ENCODE measurements around the gene TNPO3.
"Not testable (repeated sequence)": the region's sequence is repeated elsewhere in the genome, so short reads cannot be mapped to it uniquely, and the experiment has no call there.

The TNPO3 gene

DNA sequence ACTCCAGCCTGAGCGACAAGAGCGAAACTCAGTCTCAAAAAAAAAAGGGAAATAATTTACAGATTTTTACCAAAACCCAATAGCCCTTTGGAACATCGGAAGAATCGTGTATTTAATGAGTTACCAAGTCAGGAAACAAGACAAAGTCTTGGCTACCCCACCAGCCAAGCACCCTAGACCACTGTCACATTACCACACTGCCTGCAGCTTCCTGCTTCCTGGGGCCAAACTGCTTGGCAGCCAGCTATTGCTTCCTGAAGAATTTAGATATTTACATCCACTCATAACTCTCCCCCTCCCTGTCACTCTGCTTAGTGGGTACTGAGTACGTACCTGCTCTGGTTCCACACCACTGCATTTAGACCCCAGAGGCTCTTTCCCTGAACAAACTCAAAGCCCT is 14.1 kb upstream of the TNPO3 start:
- Histone ChIP-seq H3K9me3 (no peaks in the 10 kb centered on the region), H3K27ac (no peak overlapping the region), H3K4me1 (no peaks in the 10 kb centered on the region), H3K36me3 (no peaks in the 10 kb centered on the region), H3K27me3 (peaks cover 0 to 12% of the 10 kb centered on the region in 2 donors), H3K4me3 (no peak overlapping the region)
- intact Hi-C loops (cut with DNase I; ENCODE audit: low total_unique reads): no loop called here
- DNase-seq: no peak
- TF ChIP-seq CTCF (IDR thresholded peaks at IDR 0.05): no peak

DNA sequence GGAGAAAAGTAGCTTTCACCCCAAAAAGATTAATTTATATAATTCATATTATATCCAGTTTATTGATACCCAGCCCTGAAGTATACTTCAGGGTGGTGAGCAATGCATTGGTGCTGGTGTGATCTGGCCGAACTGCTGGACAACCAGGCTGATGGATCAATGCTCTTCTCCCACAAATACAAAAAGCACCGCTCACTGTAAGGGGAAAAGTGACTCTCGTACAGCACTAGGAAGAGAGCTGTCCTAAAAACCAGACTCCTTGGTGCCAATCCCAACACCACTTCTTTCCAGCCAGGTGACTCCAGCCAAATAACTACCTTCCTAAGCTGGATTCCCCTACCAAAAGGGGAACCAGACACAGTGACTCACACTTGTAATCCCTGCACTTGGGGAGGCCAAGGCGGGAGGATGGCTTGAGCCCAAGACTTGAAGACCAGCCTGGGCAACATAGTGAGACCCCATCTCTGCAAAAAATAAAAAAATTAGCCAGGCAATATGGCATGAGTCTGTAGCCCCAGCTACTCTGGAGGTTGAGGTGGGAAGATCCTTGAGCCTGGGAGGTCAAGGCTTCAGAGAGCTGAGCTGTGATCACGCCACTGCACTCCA is 13.1 kb upstream of the TNPO3 start:
- Histone ChIP-seq H3K4me1 (no peaks in the 10 kb centered on the region), H3K27me3 (peaks cover 0 to 12% of the 10 kb centered on the region in 2 donors), H3K27ac (no peak overlapping the region), H3K4me3 (no peak overlapping the region), H3K9me3 (no peaks in the 10 kb centered on the region), H3K36me3 (no peaks in the 10 kb centered on the region)
- TF ChIP-seq CTCF (IDR thresholded peaks at IDR 0.05): no peak
- intact Hi-C loops (cut with DNase I; ENCODE audit: low total_unique reads): no loop called here
- DNase-seq: no peak

DNA sequence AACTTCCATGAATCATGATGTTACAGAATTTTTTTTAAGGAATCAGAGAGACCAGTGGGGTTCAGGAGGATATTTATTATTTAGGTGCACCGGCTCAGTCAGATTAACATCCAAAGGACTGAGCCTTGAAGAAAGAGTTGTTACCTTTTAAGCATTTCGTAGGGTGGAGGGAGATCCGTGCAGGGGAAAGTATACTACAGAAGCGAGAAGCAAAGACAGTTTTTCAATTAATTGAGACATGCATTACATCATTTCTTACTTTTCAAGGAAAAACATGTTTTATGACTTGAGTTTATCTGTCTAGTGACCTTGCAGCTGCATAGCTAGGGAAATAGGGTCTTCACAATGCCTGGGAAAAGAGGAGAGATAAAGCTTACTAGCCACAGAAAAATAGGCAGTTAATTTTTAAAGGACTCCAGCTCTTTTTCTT is 12.2 kb upstream of the TNPO3 start:
- H3K36me3 ChIP-seq; intact Hi-C loops (cut with DNase I; ENCODE audit: low total_unique reads); H3K4me1 ChIP-seq; H3K4me3 ChIP-seq; DNase-seq; H3K27ac ChIP-seq; H3K9me3 ChIP-seq: not testable (repeated sequence)
- peaks cover 0 to 12% of the 10 kb centered on the region in 2 donors for H3K27me3 ChIP-seq

- H3K36me3 ChIP-seq: no peaks in the 10 kb centered on the region
- DNase-seq: no peak
- intact Hi-C loops (cut with DNase I; ENCODE audit: low total_unique reads): no loop called here
- no peaks in the 10 kb centered on the region for H3K4me1 ChIP-seq
- peaks cover 0 to 12% of the 10 kb centered on the region in 2 donors for H3K27me3 ChIP-seq
- no peak overlapping the region for H3K4me3 ChIP-seq
- TF ChIP-seq CTCF (IDR thresholded peaks at IDR 0.05): no peak
- no peaks in the 10 kb centered on the region for H3K9me3 ChIP-seq
- no peak overlapping the region for H3K27ac ChIP-seq
These were observed 11.6 kb upstream of the TNPO3 start for GRCh38 chr7:129066290-129067131.

GRCh38 chr7:129055861-129056464 is 1.1 kb upstream of the TNPO3 start:
- no peak for TF ChIP-seq CTCF (IDR thresholded peaks at IDR 0.05)
- H3K4me1 ChIP-seq: peaks cover 0 to 26% (median 16%) of the 10 kb centered on the region in 4 donors
- no peak for DNase-seq
- H3K36me3 ChIP-seq: no peaks in the 10 kb centered on the region
- intact Hi-C loops (cut with DNase I; ENCODE audit: low total_unique reads): no loop called here
- peak overlapping the region in 1 of 2 donors; percentile 91 for H3K4me3 ChIP-seq
- H3K27me3 ChIP-seq: peaks cover 0 to 5% of the 10 kb centered on the region in 2 donors
- no peaks in the 10 kb centered on the region for H3K9me3 ChIP-seq
- no peak overlapping the region for H3K27ac ChIP-seq

Measured in tibial artery (tissue), 4 donors.